Measurements from ENCODE around the gene KRTDAP.

The KRTDAP gene, protein sequence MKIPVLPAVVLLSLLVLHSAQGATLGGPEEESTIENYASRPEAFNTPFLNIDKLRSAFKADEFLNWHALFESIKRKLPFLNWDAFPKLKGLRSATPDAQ

DNA sequence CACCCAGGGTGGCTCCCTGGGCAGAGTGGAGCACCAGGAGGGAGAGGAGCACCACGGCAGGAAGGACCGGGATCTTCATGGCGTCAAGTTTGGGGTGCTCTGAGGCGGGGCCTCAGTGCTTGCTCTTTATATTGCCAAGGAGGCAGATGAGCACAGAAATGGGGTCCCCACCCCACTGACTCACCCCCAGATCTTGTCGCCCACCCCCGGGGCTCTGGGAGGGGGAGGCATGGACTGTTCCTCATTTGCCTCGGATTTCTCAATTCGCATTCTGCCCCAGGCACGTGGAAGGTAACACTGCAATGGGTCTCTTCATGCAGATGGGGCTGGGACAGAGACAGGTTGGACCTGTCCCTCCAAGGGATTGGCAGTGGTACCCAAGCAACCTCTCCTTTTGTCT is at the start of gene KRTDAP:
KRTDAP (minus strand) TSS at position 101 of the 400 bp plus-strand sequence; CDS start at position 79, 22 bp downstream.
- DNase-seq (ENCODE audit: low read depth, low spot score) = no peak
- TF ChIP-seq, protein P1, sequence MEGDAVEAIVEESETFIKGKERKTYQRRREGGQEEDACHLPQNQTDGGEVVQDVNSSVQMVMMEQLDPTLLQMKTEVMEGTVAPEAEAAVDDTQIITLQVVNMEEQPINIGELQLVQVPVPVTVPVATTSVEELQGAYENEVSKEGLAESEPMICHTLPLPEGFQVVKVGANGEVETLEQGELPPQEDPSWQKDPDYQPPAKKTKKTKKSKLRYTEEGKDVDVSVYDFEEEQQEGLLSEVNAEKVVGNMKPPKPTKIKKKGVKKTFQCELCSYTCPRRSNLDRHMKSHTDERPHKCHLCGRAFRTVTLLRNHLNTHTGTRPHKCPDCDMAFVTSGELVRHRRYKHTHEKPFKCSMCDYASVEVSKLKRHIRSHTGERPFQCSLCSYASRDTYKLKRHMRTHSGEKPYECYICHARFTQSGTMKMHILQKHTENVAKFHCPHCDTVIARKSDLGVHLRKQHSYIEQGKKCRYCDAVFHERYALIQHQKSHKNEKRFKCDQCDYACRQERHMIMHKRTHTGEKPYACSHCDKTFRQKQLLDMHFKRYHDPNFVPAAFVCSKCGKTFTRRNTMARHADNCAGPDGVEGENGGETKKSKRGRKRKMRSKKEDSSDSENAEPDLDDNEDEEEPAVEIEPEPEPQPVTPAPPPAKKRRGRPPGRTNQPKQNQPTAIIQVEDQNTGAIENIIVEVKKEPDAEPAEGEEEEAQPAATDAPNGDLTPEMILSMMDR (IDR thresholded peaks at IDR 0.05; ENCODE audit: low read depth, low read length) = no peak
- H3K4me3 ChIP-seq (ENCODE audit: low read depth, low read length) = no peak within 1 kb of the TSS
- in situ Hi-C loops (cut with HindIII; ENCODE audit: low sequenced_read_pairs) = no loop called here

DNA sequence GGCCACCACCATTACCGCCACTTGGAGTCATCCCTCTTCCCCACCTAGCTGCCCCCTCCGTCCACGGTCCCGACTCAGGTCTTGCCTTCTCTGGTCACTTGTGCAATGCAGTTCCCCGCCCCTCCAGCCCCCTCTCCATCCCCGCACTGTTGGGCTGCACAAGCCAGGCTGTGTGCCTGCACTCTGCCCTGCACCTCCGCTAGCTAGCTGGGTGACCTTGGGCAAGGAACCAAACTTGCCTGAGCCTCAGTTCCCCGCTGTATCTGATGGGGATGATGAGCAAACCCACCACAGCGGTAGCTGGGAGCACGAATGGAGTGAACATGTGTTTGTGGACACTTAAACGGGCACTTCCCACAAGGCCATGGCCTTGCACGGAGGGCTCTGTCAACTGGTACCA is 49.6 kb upstream of the KRTDAP start:
- H3K4me3 ChIP-seq (ENCODE audit: low read depth, low read length) = no peak overlapping the region
- DNase-seq (ENCODE audit: low read depth, low spot score) = no peak
- TF ChIP-seq, protein P1 (IDR thresholded peaks at IDR 0.05; ENCODE audit: low read depth, low read length) = no peak
- in situ Hi-C loops (cut with HindIII; ENCODE audit: low sequenced_read_pairs) = no loop called here

DNA sequence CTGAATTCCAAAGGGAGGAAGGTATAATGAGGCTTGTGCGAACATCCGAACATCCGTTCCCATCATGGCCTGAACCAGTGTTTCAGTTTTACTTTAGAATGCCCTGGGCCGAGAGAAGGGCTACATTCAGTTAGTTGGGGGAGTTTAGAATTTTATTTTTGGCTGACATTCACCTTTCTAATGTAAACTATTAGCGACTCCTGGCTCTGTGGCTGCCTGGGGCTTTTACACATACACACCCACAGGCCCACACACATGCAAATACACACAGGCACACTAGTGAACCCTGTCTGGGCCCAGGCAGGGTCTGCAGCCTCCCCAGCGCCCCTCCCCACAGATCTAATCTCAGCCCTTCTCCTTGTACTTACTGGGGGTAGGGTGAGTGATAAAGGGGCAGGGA is 49.0 kb upstream of the KRTDAP start:
- in situ Hi-C loops (cut with HindIII; ENCODE audit: low sequenced_read_pairs) = no loop called here
- no peak for DNase-seq (ENCODE audit: low read depth, low spot score)
- TF ChIP-seq, protein P1 (IDR thresholded peaks at IDR 0.05; ENCODE audit: low read depth, low read length) = no peak
- H3K4me3 ChIP-seq (ENCODE audit: low read depth, low read length) = no peak overlapping the region

DNA sequence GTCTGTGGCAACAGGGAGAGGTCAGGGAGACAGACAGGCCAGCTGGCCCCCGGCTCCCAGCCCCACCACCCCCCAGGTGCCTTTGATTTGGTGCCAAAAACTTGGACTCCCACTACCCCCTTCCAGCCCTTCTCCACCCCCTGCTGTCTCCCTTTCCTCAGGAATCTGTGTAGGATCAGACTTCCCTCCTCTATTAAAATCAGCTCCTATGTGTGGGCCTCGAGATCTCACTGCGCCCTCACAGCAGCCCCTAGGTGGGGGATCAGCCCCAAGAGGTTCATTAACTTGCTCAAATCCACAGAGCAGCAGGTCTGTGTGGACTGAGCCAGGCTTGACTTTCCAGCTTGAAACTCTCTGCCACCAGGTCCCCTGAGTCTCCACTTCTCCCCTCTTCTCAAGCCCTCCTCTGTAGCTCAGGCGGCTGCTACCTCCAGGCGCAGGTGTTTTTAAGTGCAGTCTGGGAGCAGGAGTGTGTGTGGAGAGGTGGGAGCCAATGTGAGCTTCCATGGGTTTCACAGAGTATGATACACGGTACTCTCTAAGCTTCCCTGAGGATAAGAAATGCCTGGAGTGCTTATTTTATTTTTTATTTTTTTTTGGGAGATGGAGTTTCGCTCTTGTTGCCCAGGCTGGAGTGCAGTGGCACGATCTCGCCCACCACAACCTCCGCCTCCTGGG is 44.7 kb upstream of the KRTDAP start:
- TF ChIP-seq, protein P1 (IDR thresholded peaks at IDR 0.05; ENCODE audit: low read depth, low read length) = no peak
- in situ Hi-C loops (cut with HindIII; ENCODE audit: low sequenced_read_pairs) = no loop called here
- no peak for DNase-seq (ENCODE audit: low read depth, low spot score)
- H3K4me3 ChIP-seq (ENCODE audit: low read depth, low read length) = no peak overlapping the region

DNA sequence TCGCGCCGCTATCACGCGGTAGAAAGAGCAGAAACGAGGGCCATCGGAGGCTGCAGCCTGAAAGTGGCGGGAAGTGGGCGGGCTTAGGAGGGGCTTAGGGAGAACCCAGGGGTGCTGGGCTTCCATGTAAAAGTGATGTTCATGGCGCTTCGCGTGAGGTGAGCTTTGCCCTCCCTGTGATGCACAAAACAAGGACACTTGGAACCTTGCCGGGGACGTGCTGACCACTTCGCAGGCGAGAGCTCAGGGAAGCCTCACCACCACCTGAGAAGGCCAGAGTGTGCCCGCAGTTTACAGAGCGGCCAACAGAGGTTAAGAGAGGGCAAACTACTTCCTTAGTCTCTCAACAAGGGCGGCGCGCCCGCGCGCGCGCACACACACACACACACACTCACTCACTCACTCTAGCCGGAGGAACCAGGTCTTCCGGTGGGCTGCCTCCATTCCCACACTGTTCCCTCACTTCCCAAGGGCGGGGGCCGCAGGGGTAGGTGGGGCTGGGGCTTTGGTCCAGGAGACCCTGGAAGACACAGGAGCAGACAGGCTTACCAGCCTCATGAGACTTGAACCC is 43.6 kb upstream of the KRTDAP start:
- TF ChIP-seq, protein P1 (IDR thresholded peaks at IDR 0.05; ENCODE audit: low read depth, low read length) = no peak
- in situ Hi-C loops (cut with HindIII; ENCODE audit: low sequenced_read_pairs) = no loop called here
- H3K4me3 ChIP-seq (ENCODE audit: low read depth, low read length) = no peak overlapping the region
- DNase-seq (ENCODE audit: low read depth, low spot score) = no peak

DNA sequence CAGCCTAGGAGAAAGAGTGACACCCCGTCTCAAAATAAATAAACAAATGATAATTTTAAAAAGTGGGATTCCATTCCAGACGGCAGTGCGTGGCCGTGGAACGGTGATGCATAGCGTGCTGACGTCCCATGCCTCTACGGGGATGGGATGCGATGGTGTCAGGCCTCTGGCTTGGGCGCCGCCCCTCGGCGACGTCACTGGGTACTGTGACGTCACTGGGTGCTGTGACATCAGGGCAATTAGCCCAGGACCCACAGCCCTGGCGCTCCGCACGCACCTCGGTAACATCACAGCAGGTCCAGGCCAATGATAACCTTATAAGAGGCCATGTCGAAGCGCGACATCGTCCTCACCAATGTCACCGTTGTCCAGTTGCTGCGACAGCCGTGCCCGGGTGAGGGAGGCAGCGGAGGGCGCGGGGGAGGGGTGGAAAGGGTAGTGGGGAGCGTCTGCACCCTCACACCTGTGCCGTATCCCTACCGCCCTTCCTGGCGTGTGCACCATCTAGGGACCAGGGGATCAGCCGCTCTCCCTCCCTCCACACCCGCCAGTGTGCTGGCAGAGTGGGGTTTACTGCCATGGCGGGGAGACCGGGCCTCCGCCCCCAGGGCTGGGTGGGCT is 43.0 kb upstream of the KRTDAP start, which contains the start of gene GAPDHS:
GAPDHS (plus strand) TSS at position 256 of the 621 bp plus-strand sequence; CDS start at position 328, 72 bp downstream.
- no peak for DNase-seq (ENCODE audit: low read depth, low spot score)
- TF ChIP-seq, protein P1 (IDR thresholded peaks at IDR 0.05; ENCODE audit: low read depth, low read length) = no peak
- in situ Hi-C loops (cut with HindIII; ENCODE audit: low sequenced_read_pairs) = no loop called here
- no peak within 1 kb of the TSS for H3K4me3 ChIP-seq (ENCODE audit: low read depth, low read length)
